ENCODE data around the gene PTPRD. TPM values are rescaled to one million over a fixed set of nuclear protein-coding genes. Genes with fewer than 3 reads are reported as not detected.

Gene PTPRD
- total RNA-seq, 1 experiment from 2014 or later, result 69.6 TPM

- TF ChIP-seq ZNF138 (CRISPR knock-in tag; conservative IDR thresholded peaks at IDR 0.05), result no peak
- no peak for TF ChIP-seq IRF1 (CRISPR knock-in tag; IDR thresholded peaks at IDR 0.05)
- no peak for TF ChIP-seq CREB1 (CRISPR knock-in tag; IDR thresholded peaks at IDR 0.05)
- no peak for TF ChIP-seq FOXJ3 (CRISPR knock-in tag; IDR thresholded peaks at IDR 0.05; ENCODE audit: borderline replicate concordance)
- no peak for TF ChIP-seq TEAD4 (CRISPR knock-in tag; IDR thresholded peaks at IDR 0.05)
- no peak for TF ChIP-seq ZBTB21 (CRISPR knock-in tag; IDR thresholded peaks at IDR 0.05; ENCODE audit: borderline replicate concordance)
- TF ChIP-seq NR1H2 (CRISPR knock-in tag; IDR thresholded peaks at IDR 0.05), result no peak
- no peak overlapping the region for H3K27ac Mint-ChIP-seq
- ChIA-PET POLR2A (no interaction called here), CTCF (no interaction called here)
- H3K4me1 Mint-ChIP-seq, result peaks cover 9% of the 10 kb centered on the region
- H3K9me3 Mint-ChIP-seq, result peaks cover 8% of the 10 kb centered on the region
- no peak overlapping the region for H3K4me3 Mint-ChIP-seq
- H3K36me3 Mint-ChIP-seq, result no peaks in the 10 kb centered on the region
- ATAC-seq, result peak; percentile 47
- DNase-seq (ENCODE audit: low spot score), result no peak
- H3K27me3 Mint-ChIP-seq (ENCODE audit: low read depth), result no peaks in the 10 kb centered on the region
Observed at GRCh38 chr9:9389904-9390303, 1222.9 kb downstream of the PTPRD start.

DNA sequence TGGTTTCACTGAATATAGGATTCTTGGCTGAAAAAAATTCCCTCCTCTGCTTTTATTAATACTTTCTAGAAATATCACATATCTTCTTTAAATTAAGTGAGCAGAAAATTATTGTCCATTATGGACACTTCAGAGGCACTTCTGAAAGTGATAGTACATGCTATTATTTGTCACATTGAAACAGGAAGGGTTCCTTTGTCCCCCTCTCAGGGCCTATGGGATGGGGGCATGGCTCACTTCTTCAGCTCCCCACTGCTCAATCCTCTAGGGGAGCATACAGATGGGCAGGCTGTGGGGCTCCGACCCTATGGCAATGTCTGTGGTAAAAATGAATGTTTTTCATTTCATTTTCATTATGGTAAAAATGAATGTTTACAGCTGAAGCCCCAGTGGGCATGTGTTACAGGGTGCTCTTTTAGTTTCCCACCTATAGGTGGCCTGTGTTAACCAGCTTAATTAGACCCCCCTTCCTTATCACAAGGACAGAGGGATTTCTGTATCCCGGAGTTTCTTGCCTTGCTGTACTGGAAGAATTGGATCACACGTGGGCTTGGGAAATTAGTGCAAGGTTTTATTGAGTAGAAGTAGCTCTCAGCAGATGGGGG is 1225.2 kb downstream of the PTPRD start:
- peak; percentile 73 for ATAC-seq
- Mint-ChIP-seq H3K27ac (no peak overlapping the region), H3K4me1 (peaks cover 9% of the 10 kb centered on the region), H3K4me3 (no peak overlapping the region), H3K9me3 (peaks cover 4% of the 10 kb centered on the region; the same call in 1 of the 2 replicates), H3K27me3 (ENCODE audit: low read depth) (no peaks in the 10 kb centered on the region), H3K36me3 (no peaks in the 10 kb centered on the region)
- ChIA-PET POLR2A (interaction anchor here (0.6 kb wide), 1 partner anchor 19 kb away, joined by 4 read pairs; no protein-coding TSS in a partner anchor), CTCF (interaction anchor here (1.0 to 1.5 kb wide), 4 partner anchors 29 to 403 kb away, joined by 3 to 5 read pairs (median 4); no protein-coding TSS in a partner anchor)
- no peak for DNase-seq (ENCODE audit: low spot score)
- TF ChIP-seq, protein P1, sequence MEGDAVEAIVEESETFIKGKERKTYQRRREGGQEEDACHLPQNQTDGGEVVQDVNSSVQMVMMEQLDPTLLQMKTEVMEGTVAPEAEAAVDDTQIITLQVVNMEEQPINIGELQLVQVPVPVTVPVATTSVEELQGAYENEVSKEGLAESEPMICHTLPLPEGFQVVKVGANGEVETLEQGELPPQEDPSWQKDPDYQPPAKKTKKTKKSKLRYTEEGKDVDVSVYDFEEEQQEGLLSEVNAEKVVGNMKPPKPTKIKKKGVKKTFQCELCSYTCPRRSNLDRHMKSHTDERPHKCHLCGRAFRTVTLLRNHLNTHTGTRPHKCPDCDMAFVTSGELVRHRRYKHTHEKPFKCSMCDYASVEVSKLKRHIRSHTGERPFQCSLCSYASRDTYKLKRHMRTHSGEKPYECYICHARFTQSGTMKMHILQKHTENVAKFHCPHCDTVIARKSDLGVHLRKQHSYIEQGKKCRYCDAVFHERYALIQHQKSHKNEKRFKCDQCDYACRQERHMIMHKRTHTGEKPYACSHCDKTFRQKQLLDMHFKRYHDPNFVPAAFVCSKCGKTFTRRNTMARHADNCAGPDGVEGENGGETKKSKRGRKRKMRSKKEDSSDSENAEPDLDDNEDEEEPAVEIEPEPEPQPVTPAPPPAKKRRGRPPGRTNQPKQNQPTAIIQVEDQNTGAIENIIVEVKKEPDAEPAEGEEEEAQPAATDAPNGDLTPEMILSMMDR (IDR thresholded peaks at IDR 0.05), result 0 out of 2 replicates have a peak, but pooled peaks have one; percentile 30
- TF ChIP-seq, protein P2, sequence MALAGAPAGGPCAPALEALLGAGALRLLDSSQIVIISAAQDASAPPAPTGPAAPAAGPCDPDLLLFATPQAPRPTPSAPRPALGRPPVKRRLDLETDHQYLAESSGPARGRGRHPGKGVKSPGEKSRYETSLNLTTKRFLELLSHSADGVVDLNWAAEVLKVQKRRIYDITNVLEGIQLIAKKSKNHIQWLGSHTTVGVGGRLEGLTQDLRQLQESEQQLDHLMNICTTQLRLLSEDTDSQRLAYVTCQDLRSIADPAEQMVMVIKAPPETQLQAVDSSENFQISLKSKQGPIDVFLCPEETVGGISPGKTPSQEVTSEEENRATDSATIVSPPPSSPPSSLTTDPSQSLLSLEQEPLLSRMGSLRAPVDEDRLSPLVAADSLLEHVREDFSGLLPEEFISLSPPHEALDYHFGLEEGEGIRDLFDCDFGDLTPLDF (CRISPR knock-in tag; IDR thresholded peaks at IDR 0.05), result no peak

- no peaks in the 10 kb centered on the region for H3K4me1 Mint-ChIP-seq
- H3K9me3 Mint-ChIP-seq, result no peaks in the 10 kb centered on the region
- CTCF ChIA-PET, result interaction anchor here (0.6 kb wide), 1 partner anchor 422 kb away, joined by 4 read pairs; no protein-coding TSS in a partner anchor
- H3K27ac Mint-ChIP-seq, result no peak overlapping the region
- ATAC-seq (no peak), DNase-seq (ENCODE audit: low spot score) (no peak)
- POLR2A ChIA-PET, result no interaction called here
- TF ChIP-seq, protein P3, sequence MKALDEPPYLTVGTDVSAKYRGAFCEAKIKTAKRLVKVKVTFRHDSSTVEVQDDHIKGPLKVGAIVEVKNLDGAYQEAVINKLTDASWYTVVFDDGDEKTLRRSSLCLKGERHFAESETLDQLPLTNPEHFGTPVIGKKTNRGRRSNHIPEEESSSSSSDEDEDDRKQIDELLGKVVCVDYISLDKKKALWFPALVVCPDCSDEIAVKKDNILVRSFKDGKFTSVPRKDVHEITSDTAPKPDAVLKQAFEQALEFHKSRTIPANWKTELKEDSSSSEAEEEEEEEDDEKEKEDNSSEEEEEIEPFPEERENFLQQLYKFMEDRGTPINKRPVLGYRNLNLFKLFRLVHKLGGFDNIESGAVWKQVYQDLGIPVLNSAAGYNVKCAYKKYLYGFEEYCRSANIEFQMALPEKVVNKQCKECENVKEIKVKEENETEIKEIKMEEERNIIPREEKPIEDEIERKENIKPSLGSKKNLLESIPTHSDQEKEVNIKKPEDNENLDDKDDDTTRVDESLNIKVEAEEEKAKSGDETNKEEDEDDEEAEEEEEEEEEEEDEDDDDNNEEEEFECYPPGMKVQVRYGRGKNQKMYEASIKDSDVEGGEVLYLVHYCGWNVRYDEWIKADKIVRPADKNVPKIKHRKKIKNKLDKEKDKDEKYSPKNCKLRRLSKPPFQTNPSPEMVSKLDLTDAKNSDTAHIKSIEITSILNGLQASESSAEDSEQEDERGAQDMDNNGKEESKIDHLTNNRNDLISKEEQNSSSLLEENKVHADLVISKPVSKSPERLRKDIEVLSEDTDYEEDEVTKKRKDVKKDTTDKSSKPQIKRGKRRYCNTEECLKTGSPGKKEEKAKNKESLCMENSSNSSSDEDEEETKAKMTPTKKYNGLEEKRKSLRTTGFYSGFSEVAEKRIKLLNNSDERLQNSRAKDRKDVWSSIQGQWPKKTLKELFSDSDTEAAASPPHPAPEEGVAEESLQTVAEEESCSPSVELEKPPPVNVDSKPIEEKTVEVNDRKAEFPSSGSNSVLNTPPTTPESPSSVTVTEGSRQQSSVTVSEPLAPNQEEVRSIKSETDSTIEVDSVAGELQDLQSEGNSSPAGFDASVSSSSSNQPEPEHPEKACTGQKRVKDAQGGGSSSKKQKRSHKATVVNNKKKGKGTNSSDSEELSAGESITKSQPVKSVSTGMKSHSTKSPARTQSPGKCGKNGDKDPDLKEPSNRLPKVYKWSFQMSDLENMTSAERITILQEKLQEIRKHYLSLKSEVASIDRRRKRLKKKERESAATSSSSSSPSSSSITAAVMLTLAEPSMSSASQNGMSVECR (CRISPR knock-in tag; IDR thresholded peaks at IDR 0.05; ENCODE audit: borderline replicate concordance), result no peak
- TF ChIP-seq ZNF219 (CRISPR knock-in tag; IDR thresholded peaks at IDR 0.05; ENCODE audit: borderline replicate concordance) (no peak), NFYB (CRISPR knock-in tag; conservative IDR thresholded peaks at IDR 0.05; ENCODE audit: low read depth) (no peak), IRF1 (CRISPR knock-in tag; IDR thresholded peaks at IDR 0.05) (no peak), MAX (CRISPR knock-in tag; IDR thresholded peaks at IDR 0.05) (no peak), HMGA2 (CRISPR knock-in tag; IDR thresholded peaks at IDR 0.05) (no peak)
- TF ChIP-seq, protein P4, sequence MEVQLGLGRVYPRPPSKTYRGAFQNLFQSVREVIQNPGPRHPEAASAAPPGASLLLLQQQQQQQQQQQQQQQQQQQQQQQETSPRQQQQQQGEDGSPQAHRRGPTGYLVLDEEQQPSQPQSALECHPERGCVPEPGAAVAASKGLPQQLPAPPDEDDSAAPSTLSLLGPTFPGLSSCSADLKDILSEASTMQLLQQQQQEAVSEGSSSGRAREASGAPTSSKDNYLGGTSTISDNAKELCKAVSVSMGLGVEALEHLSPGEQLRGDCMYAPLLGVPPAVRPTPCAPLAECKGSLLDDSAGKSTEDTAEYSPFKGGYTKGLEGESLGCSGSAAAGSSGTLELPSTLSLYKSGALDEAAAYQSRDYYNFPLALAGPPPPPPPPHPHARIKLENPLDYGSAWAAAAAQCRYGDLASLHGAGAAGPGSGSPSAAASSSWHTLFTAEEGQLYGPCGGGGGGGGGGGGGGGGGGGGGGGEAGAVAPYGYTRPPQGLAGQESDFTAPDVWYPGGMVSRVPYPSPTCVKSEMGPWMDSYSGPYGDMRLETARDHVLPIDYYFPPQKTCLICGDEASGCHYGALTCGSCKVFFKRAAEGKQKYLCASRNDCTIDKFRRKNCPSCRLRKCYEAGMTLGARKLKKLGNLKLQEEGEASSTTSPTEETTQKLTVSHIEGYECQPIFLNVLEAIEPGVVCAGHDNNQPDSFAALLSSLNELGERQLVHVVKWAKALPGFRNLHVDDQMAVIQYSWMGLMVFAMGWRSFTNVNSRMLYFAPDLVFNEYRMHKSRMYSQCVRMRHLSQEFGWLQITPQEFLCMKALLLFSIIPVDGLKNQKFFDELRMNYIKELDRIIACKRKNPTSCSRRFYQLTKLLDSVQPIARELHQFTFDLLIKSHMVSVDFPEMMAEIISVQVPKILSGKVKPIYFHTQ (CRISPR knock-in tag; IDR thresholded peaks at IDR 0.05), result no peak
- TF ChIP-seq, protein P5, sequence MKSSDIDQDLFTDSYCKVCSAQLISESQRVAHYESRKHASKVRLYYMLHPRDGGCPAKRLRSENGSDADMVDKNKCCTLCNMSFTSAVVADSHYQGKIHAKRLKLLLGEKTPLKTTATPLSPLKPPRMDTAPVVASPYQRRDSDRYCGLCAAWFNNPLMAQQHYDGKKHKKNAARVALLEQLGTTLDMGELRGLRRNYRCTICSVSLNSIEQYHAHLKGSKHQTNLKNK (CRISPR knock-in tag; IDR thresholded peaks at IDR 0.05), result no peak
- H3K4me3 Mint-ChIP-seq, result no peak overlapping the region
- no peaks in the 10 kb centered on the region for H3K27me3 Mint-ChIP-seq (ENCODE audit: low read depth)
- no peaks in the 10 kb centered on the region for H3K36me3 Mint-ChIP-seq
Observed at GRCh38 chr9:9362332-9362731, 1250.5 kb downstream of the PTPRD start.
